KMS-11 (cell line): ENCODE data around the gene TPM4.
"Not testable (repeated sequence)": the region's sequence is repeated elsewhere in the genome, so short reads cannot be mapped to it uniquely, and the experiment has no call there.

Experiments used
- H2AFZ ChIP-seq: fragments of 200-600 bp; sonication (generic); 2 replicates; pipeline ENCODE4 v1.6.1; 2016; ENCODE audit warnings: antibody characterized with exemption, mixed run types, low read depth
- H3K27ac ChIP-seq: fragments of 200-600 bp; sonication (generic); 2 replicates; pipeline ENCODE4 v1.6.1; 2016; ENCODE audit warnings: mild to moderate bottlenecking, mixed run types
- H3K27me3 ChIP-seq: fragments of 200-600 bp; sonication (generic); 2 replicates; pipeline ENCODE4 v1.6.1; 2017; ENCODE audit warnings: mild to moderate bottlenecking, low read depth, mixed run types, moderate library complexity; ENCODE audit not compliant: insufficient read depth
- H3K36me3 ChIP-seq: fragments of 200-600 bp; sonication (generic); 2 replicates; pipeline ENCODE4 v1.6.1; 2017; ENCODE audit warnings: mild to moderate bottlenecking, mixed run types; ENCODE audit not compliant: insufficient read depth
- H3K4me1 ChIP-seq: fragments of 200-600 bp; sonication (generic); 2 replicates; pipeline ENCODE4 v1.6.1; 2016; ENCODE audit warnings: mild to moderate bottlenecking, low read depth, mixed run types; ENCODE audit not compliant: poor library complexity, severe bottlenecking
- H3K4me2 ChIP-seq: fragments of 200-600 bp; sonication (generic); 2 replicates; pipeline ENCODE4 v1.7.0; 2016; ENCODE audit warnings: mild to moderate bottlenecking, mixed run types
- H3K4me3 ChIP-seq: fragments of 200-600 bp; sonication (generic); IDR thresholded peaks from 2 replicates; pipeline ENCODE4 v1.6.1; 2017; ENCODE audit warnings: low read depth, low read length, mixed read lengths; ENCODE audit not compliant: insufficient read depth
- H3K79me2 ChIP-seq: fragments of 200-600 bp; sonication (generic); 2 replicates; pipeline ENCODE4 v1.6.1; 2016; ENCODE audit warnings: low read depth, mixed run types; ENCODE audit not compliant: insufficient read depth
- H3K9ac ChIP-seq: fragments of 200-600 bp; sonication (generic); 2 replicates; pipeline ENCODE4 v1.6.1; 2016; ENCODE audit warnings: mild to moderate bottlenecking, mixed run types
- H4K20me1 ChIP-seq: fragments of 200-600 bp; sonication (generic); 2 replicates; pipeline ENCODE4 v1.6.1; 2016; ENCODE audit warnings: mild to moderate bottlenecking, mixed run types; ENCODE audit not compliant: insufficient read depth
- CTCF ChIP-seq: fragments of 200-600 bp; sonication (generic); conservative IDR thresholded peaks from 2 replicates; pipeline ENCODE4 v1.6.1; 2017; ENCODE audit warnings: low read depth, mild to moderate bottlenecking, antibody characterized with exemption, low read length, moderate library complexity, mixed read lengths

The TPM4 gene

GRCh38 chr19:16085115-16085514 lies 8.8 kb downstream of the TPM4 start:
- Histone ChIP-seq H3K9ac (no peak overlapping the region), H3K27ac (no peak overlapping the region), H4K20me1 (no peaks in the 10 kb centered on the region), H3K36me3 (peaks cover 25% of the 10 kb centered on the region; the same call in 1 of the 2 replicates), H3K4me3 (no peak overlapping the region), H3K27me3 (no peaks in the 10 kb centered on the region), H3K79me2 (peaks cover 33% of the 10 kb centered on the region), H2AFZ (no peak overlapping the region), H3K4me2 (no peak overlapping the region), H3K4me1 (peaks cover 13% of the 10 kb centered on the region)
- TF ChIP-seq CTCF = no peak

GRCh38 chr19:16087404-16087803 lies 11.1 kb downstream of the TPM4 start:
- H3K9ac ChIP-seq, H3K4me1 ChIP-seq, H3K27ac ChIP-seq, H3K4me3 ChIP-seq, H3K27me3 ChIP-seq, H2AFZ ChIP-seq, H3K4me2 ChIP-seq, H4K20me1 ChIP-seq: not testable (repeated sequence)
- H3K36me3 ChIP-seq = peaks cover 18% of the 10 kb centered on the region; the same call in 1 of the 2 replicates
- H3K79me2 ChIP-seq = peaks cover 11% of the 10 kb centered on the region

- Histone ChIP-seq H3K27ac (no peak overlapping the region), H3K9ac (no peak overlapping the region), H3K4me1 (no peaks in the 10 kb centered on the region)
Observed at GRCh38 chr19:16087940-16088339, 11.6 kb downstream of the TPM4 start.

GRCh38 chr19:16088351-16089009 lies 12.2 kb downstream of the TPM4 start:
- Histone ChIP-seq H3K9ac (no peak overlapping the region), H2AFZ (no peak overlapping the region), H3K36me3 (peaks cover 24% of the 10 kb centered on the region; the same call in 1 of the 2 replicates), H3K4me2 (no peak overlapping the region), H3K27ac (no peak overlapping the region), H3K27me3 (no peaks in the 10 kb centered on the region), H3K79me2 (peaks cover 8% of the 10 kb centered on the region; the same call in 1 of the 2 replicates), H3K4me1 (no peaks in the 10 kb centered on the region), H3K4me3 (no peak overlapping the region), H4K20me1 (no peaks in the 10 kb centered on the region)
- TF ChIP-seq CTCF = no peak

More at GRCh38 chr19:16087940-16088339, 11.6 kb downstream of the TPM4 start:
- no peaks in the 10 kb centered on the region for H4K20me1 ChIP-seq
- no peak overlapping the region for H2AFZ ChIP-seq
- no peak overlapping the region for H3K4me3 ChIP-seq
- H3K36me3 ChIP-seq = peaks cover 21% of the 10 kb centered on the region; the same call in 1 of the 2 replicates
- H3K79me2 ChIP-seq = peaks cover 8% of the 10 kb centered on the region; the same call in 1 of the 2 replicates
- H3K4me2 ChIP-seq = no peak overlapping the region
- no peaks in the 10 kb centered on the region for H3K27me3 ChIP-seq
- no peak for TF ChIP-seq CTCF
